ENCODE data around the gene ZNF678. TPM values are rescaled to one million over a fixed set of nuclear protein-coding genes. Genes with fewer than 3 reads are reported as not detected.
A peak's percentile ranks its signal among the peaks of the same experiment; 100 is the strongest.

Gene ZNF678
- total RNA-seq: 1 to 10 TPM; 2.5 to 4.7 (median 3.5) TPM
- polyA plus RNA-seq: 1 to 10 TPM in 1 of 2 donors, under 1 TPM in 1; 0.75 to 1.7 TPM
- long read RNA-seq, donor 1, partial matches to known transcripts: 0 of 3 reads
- long read RNA-seq, donor 1, other reads (novel, unspliced or antisense): 3 of 3 reads
- long read RNA-seq, donor 2: 0 reads
- long read RNA-seq, donor 3, full-length matches to known transcripts: 1 of 4 reads
- long read RNA-seq, donor 3, partial matches to known transcripts: 0 of 4 reads
- long read RNA-seq, donor 3, other reads (novel, unspliced or antisense): 3 of 4 reads

GRCh38 chr1:227563324-227564201 lies at the start of gene ZNF678:
Gene ZNF678, plus strand, starts transcription at chr1:227563556. Its CDS starts 87,436 bp downstream, at chr1:227650992.
- no peaks in the 10 kb centered on the region for H3K36me3 ChIP-seq
- H3K4me1 ChIP-seq: peaks cover 0 to 20% (median 8%) of the 10 kb centered on the region in 9 donors
- TF ChIP-seq, protein P1, sequence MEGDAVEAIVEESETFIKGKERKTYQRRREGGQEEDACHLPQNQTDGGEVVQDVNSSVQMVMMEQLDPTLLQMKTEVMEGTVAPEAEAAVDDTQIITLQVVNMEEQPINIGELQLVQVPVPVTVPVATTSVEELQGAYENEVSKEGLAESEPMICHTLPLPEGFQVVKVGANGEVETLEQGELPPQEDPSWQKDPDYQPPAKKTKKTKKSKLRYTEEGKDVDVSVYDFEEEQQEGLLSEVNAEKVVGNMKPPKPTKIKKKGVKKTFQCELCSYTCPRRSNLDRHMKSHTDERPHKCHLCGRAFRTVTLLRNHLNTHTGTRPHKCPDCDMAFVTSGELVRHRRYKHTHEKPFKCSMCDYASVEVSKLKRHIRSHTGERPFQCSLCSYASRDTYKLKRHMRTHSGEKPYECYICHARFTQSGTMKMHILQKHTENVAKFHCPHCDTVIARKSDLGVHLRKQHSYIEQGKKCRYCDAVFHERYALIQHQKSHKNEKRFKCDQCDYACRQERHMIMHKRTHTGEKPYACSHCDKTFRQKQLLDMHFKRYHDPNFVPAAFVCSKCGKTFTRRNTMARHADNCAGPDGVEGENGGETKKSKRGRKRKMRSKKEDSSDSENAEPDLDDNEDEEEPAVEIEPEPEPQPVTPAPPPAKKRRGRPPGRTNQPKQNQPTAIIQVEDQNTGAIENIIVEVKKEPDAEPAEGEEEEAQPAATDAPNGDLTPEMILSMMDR (IDR thresholded peaks at IDR 0.05): no peak
- H3K4me3 ChIP-seq: peak within 1 kb of the TSS; percentile 64 to 84 (median 76)
- WGBS, 2 donors: 0% methylated on average over 39 of the region's 39 CpGs
- DNase-seq (peak; percentile 87 to 95), ATAC-seq (peak; percentile 95 to 99 (median 97))
- peaks cover 0 to 34% (median 33%) of the 10 kb centered on the region in 7 donors for H3K27me3 ChIP-seq
- H3K9me3 ChIP-seq: no peaks in the 10 kb centered on the region
- H3K27ac ChIP-seq: peak within 1 kb of the TSS; percentile 64 to 90 (median 88)
- intact Hi-C loops (cut with DNase I): loop anchor here in 5 of 10 donors (5.0 to 10.0 kb wide), 4 partner anchors 161 to 1159 kb away; partner anchors contain the start of genes JMJD4 (in 3 of the 5), SNAP47 (in 3 of the 5), PARP1 (in 1 of the 5) and WNT9A (in 1 of the 5)

- H3K27ac ChIP-seq: no peak overlapping the region
- H3K9me3 ChIP-seq: peaks cover 0 to 5% (median 0%) of the 10 kb centered on the region in 11 donors
- no peak for DNase-seq
- WGBS, 2 donors: 77 to 80% methylated on average over 4 of the region's 4 CpGs
- TF ChIP-seq, protein P1 (IDR thresholded peaks at IDR 0.05): no peak
- no peaks in the 10 kb centered on the region for H3K36me3 ChIP-seq
- peaks cover 0 to 12% (median 0%) of the 10 kb centered on the region in 7 donors for H3K27me3 ChIP-seq
- intact Hi-C loops (cut with DNase I): no loop called here
- no peak for ATAC-seq
- H3K4me1 ChIP-seq: no peaks in the 10 kb centered on the region
- no peak overlapping the region for H3K4me3 ChIP-seq
These were observed 44.5 kb upstream of the ZNF678 start for GRCh38 chr1:227518876-227519275.

GRCh38 chr1:227521782-227522181 lies 41.6 kb upstream of the ZNF678 start:
- Histone ChIP-seq H3K4me3 (no peak overlapping the region), H3K4me1 (no peaks in the 10 kb centered on the region), H3K36me3 (no peaks in the 10 kb centered on the region), H3K27ac (no peak overlapping the region), H3K27me3 (peaks cover 0 to 3% (median 0%) of the 10 kb centered on the region in 7 donors), H3K9me3 (peaks cover 0 to 28% (median 14%) of the 10 kb centered on the region in 11 donors)
- 75 to 79% methylated on average over 11 of the region's 11 CpGs for WGBS, 2 donors
- no peak for DNase-seq
- no peak for ATAC-seq
- intact Hi-C loops (cut with DNase I): no loop called here
- TF ChIP-seq, protein P1 (IDR thresholded peaks at IDR 0.05): no peak

DNA sequence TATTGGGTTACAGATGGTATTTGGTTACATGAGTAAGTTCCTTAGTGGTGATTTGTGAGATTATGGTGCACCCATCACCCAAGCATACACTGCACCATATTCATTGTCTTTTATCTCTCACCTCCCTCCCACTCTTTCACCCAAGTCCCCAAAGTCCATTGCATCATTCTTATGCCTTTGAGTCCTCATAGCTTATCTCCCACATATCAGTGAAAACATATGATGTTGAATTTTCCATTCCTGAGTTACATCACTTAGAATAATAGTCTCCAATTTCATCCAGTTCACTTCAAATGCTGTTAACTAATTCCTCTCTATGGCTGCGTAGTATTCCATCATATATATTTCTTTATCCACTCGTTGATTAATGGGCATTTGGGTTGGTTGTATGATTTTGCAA lies 36.8 kb upstream of the ZNF678 start:
- Histone ChIP-seq H3K27me3 (peaks cover 0 to 2% (median 0%) of the 10 kb centered on the region in 7 donors), H3K27ac (no peak overlapping the region), H3K4me1 (no peaks in the 10 kb centered on the region), H3K9me3 (peaks cover 0 to 76% (median 59%) of the 10 kb centered on the region in 11 donors), H3K4me3 (no peak overlapping the region), H3K36me3 (no peaks in the 10 kb centered on the region)
- ATAC-seq (no peak), DNase-seq (no peak)
- TF ChIP-seq, protein P1 (IDR thresholded peaks at IDR 0.05): no peak
- intact Hi-C loops (cut with DNase I): no loop called here
- WGBS, 2 donors: 90 to 93% methylated on average over 2 of the region's 2 CpGs
